Neural progenitor cell (in vitro differentiated cells): Measurements from ENCODE around the gene CACNA1C. TPM values are rescaled to one million over a fixed set of nuclear protein-coding genes. Genes with fewer than 3 reads are reported as not detected.
A peak's percentile ranks its signal among the peaks of the same experiment; 100 is the strongest.

Source experiments
- DNase-seq: peaks from one replicate; pipeline ENCODE4 v3.0.0-alpha.2; 2016; ENCODE audit warnings: low spot score
- H2AFZ ChIP-seq: fragments of 200-600 bp; sonication (generic); replicated peaks from 2 replicates; pipeline ENCODE4 v1.6.1; 2016; ENCODE audit warnings: antibody characterized with exemption
- H3F3A ChIP-seq: fragments of 200-600 bp; sonication (generic); 2 replicates; pipeline ENCODE4 v1.6.1; 2016; ENCODE audit warnings: antibody characterized with exemption, low read depth
- H3K27ac ChIP-seq: fragments of 200-600 bp; sonication (generic); 2 replicates; pipeline ENCODE4 v1.5.1; 2016; ENCODE audit warnings: mild to moderate bottlenecking
- H3K27me3 ChIP-seq: fragments of 200-600 bp; sonication (generic); 2 replicates; pipeline ENCODE4 v1.6.1; 2016; ENCODE audit warnings: mild to moderate bottlenecking, moderate library complexity
- H3K36me3 ChIP-seq: fragments of 200-600 bp; sonication (generic); 2 replicates; pipeline ENCODE4 v1.5.1; 2016
- H3K4me1 ChIP-seq: fragments of 200-600 bp; sonication (generic); 2 replicates; pipeline ENCODE4 v1.6.1; 2016; ENCODE audit warnings: mixed run types
- H3K4me2 ChIP-seq: fragments of 200-600 bp; sonication (generic); 2 replicates; pipeline ENCODE4 v1.6.1; 2016
- H3K4me3 ChIP-seq: fragments of 200-600 bp; sonication (generic); 2 replicates; pipeline ENCODE4 v1.5.1; 2016
- H3K79me2 ChIP-seq: fragments of 200-600 bp; sonication (generic); 2 replicates; pipeline ENCODE4 v1.6.1; 2016; ENCODE audit warnings: low read depth
- H3K9ac ChIP-seq: fragments of 200-600 bp; sonication (generic); 2 replicates; pipeline ENCODE4 v1.6.1; 2016
- H3K9me3 ChIP-seq: fragments of 200-600 bp; sonication (generic); 2 replicates; pipeline ENCODE4 v1.5.1; 2016; ENCODE audit warnings: low read depth
- H4K20me1 ChIP-seq: fragments of 200-600 bp; sonication (generic); 2 replicates; pipeline ENCODE4 v1.6.1; 2016; ENCODE audit warnings: low read depth
- H3K27ac Mint-ChIP-seq: 3 replicates; pipeline ENCODE4 v1.8.0; 2021; ENCODE audit warnings: mixed read lengths
- H3K27me3 Mint-ChIP-seq: 2 replicates; pipeline ENCODE4 v1.8.0; 2022; ENCODE audit warnings: low read depth, mild to moderate bottlenecking, inconsistent platforms, moderate library complexity, mixed read lengths; ENCODE audit not compliant: insufficient read depth
- H3K36me3 Mint-ChIP-seq: 3 replicates; pipeline ENCODE4 v1.8.0; 2021; ENCODE audit warnings: mixed read lengths
- H3K4me1 Mint-ChIP-seq: 3 replicates; pipeline ENCODE4 v1.8.0; 2021; ENCODE audit warnings: mixed read lengths
- H3K4me3 Mint-ChIP-seq: 3 replicates; pipeline ENCODE4 v1.8.0; 2021; ENCODE audit warnings: mild to moderate bottlenecking, moderate library complexity, mixed read lengths
- H3K9me3 Mint-ChIP-seq: 3 replicates; pipeline ENCODE4 v1.8.0; 2020; ENCODE audit warnings: mixed read lengths
- CTCF ChIP-seq: fragments of 200-600 bp; sonication (generic); IDR thresholded peaks from 2 replicates; pipeline ENCODE4 v1.5.1; 2017; ENCODE audit warnings: antibody characterized with exemption, mild to moderate bottlenecking
- EZH2 ChIP-seq: fragments of 200-600 bp; sonication (generic); IDR thresholded peaks from 2 replicates; pipeline ENCODE4 v1.6.1; 2017; ENCODE audit warnings: antibody characterized with exemption, mild to moderate bottlenecking, moderate library complexity
- EZH2phosphoT487 ChIP-seq: fragments of 200-600 bp; sonication (generic); IDR thresholded peaks from 2 replicates; pipeline ENCODE4 v1.6.1; 2017; ENCODE audit warnings: antibody characterized with exemption
- total RNA-seq: library from RNA; depleted of rRNA; stranded (reverse); fragments of >200 nt; gene quantifications from 2 replicates; pipeline ENCODE4 v1.2.3, GENCODE V29; 2015; ENCODE audit warnings: low replicate concordance

Gene CACNA1C
- total RNA-seq, 1 donor from 2014 or later: 2.7 TPM

DNA sequence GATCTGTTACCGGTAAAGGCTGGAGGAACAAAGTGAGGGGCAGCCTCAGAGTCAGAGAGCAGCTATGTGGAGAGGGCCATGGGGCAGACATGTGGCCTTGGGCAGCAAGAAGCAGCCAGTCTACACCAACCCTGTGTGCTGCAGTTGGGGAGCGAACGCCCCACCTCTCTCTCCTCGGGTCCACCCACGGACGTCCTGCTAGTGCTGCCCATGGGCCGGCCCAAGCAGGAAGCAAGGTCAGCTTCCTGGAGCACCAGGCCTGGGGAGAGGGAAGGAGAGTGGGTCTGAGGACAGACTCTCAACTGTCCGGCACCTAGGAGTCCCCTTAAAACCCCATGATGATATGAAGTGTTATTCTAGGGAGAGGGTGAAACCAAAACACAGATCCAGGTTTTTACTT, 487.2 kb downstream of the CACNA1C start:
- Histone ChIP-seq H2AFZ (no peak overlapping the region), H3K27ac (no peak overlapping the region), H3K4me3 (no peak overlapping the region), H3K9me3 (no peaks in the 10 kb centered on the region), H3K27me3 (no peaks in the 10 kb centered on the region), H3K79me2 (no peaks in the 10 kb centered on the region), H3F3A (no peaks in the 10 kb centered on the region), H3K9ac (no peak overlapping the region), H3K36me3 (no peaks in the 10 kb centered on the region), H3K4me1 (peaks cover 9% of the 10 kb centered on the region), H4K20me1 (no peaks in the 10 kb centered on the region), H3K4me2 (no peak overlapping the region)
- no peak for DNase-seq
- peaks cover 30% of the 10 kb centered on the region for H3K4me1 Mint-ChIP-seq
- H3K4me3 Mint-ChIP-seq: no peak overlapping the region
- H3K36me3 Mint-ChIP-seq: no peaks in the 10 kb centered on the region
- peaks cover 4% of the 10 kb centered on the region for H3K9me3 Mint-ChIP-seq
- TF ChIP-seq EZH2phosphoT487 (no peak), CTCF (no peak), EZH2 (no peak)
- peak overlapping the region; percentile 92 for H3K27ac Mint-ChIP-seq
- no peaks in the 10 kb centered on the region for H3K27me3 Mint-ChIP-seq

GRCh38 chr12:2540535-2540941, 487.8 kb downstream of the CACNA1C start:
- Histone ChIP-seq H3K36me3 (no peaks in the 10 kb centered on the region), H4K20me1 (no peaks in the 10 kb centered on the region), H3K4me1 (peaks cover 9% of the 10 kb centered on the region), H3K4me3 (no peak overlapping the region), H3K27ac (no peak overlapping the region), H3K27me3 (no peaks in the 10 kb centered on the region), H3K9ac (no peak overlapping the region), H2AFZ (no peak overlapping the region), H3K4me2 (no peak overlapping the region), H3K9me3 (no peaks in the 10 kb centered on the region), H3K79me2 (no peaks in the 10 kb centered on the region), H3F3A (no peaks in the 10 kb centered on the region)
- peaks cover 30% of the 10 kb centered on the region for H3K4me1 Mint-ChIP-seq
- peaks cover 4% of the 10 kb centered on the region for H3K9me3 Mint-ChIP-seq
- no peak for DNase-seq
- peak overlapping the region; percentile 92 for H3K27ac Mint-ChIP-seq
- TF ChIP-seq CTCF (no peak), EZH2phosphoT487 (no peak), EZH2 (no peak)
- H3K27me3 Mint-ChIP-seq: no peaks in the 10 kb centered on the region
- H3K4me3 Mint-ChIP-seq: no peak overlapping the region
- no peaks in the 10 kb centered on the region for H3K36me3 Mint-ChIP-seq

DNA sequence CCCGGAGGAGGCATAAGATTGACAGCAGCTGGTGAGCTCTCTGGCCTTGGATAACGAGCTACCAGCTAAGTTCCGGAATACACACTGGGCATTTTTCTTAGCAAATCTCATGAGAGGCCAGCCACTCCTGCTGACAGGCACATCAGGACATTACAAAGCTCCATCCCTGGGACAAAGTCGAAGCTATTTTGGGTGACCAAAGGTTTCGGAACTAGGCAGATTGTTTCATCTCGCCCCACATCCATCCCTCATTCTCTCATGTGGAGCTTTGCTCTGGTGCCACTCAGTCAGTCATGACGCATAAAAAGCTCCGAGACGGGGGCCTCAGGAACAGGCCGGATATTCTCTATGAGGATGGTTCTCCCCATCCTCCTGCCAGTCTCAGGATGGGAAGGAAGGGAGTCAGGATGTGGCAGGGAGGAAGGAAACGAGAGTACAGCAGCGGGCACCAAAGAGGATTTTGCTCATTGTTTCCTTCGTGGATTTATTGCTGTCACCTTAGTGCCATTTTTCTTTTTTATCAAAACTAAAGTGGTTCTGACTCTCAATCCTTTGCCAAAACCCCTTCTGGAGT, 488.9 kb downstream of the CACNA1C start:
- no peaks in the 10 kb centered on the region for H3K27me3 ChIP-seq
- no peak overlapping the region for H3K9ac ChIP-seq
- H3K4me2 ChIP-seq: no peak overlapping the region
- Mint-ChIP-seq H3K27me3 (no peaks in the 10 kb centered on the region), H3K4me1 (peaks cover 20% of the 10 kb centered on the region), H3K4me3 (peak overlapping the region; percentile 62), H3K27ac (no peak overlapping the region), H3K36me3 (no peaks in the 10 kb centered on the region), H3K9me3 (peaks cover 4% of the 10 kb centered on the region)
- no peak overlapping the region for H3K27ac ChIP-seq
- DNase-seq: no peak
- H3K36me3 ChIP-seq: no peaks in the 10 kb centered on the region
- H3K4me1 ChIP-seq: peaks cover 9% of the 10 kb centered on the region
- no peaks in the 10 kb centered on the region for H3K79me2 ChIP-seq
- TF ChIP-seq EZH2: no peak
- no peaks in the 10 kb centered on the region for H3F3A ChIP-seq
- H3K4me3 ChIP-seq: no peak overlapping the region
- H3K9me3 ChIP-seq: no peaks in the 10 kb centered on the region
- H2AFZ ChIP-seq: no peak overlapping the region
- H4K20me1 ChIP-seq: no peaks in the 10 kb centered on the region

DNA sequence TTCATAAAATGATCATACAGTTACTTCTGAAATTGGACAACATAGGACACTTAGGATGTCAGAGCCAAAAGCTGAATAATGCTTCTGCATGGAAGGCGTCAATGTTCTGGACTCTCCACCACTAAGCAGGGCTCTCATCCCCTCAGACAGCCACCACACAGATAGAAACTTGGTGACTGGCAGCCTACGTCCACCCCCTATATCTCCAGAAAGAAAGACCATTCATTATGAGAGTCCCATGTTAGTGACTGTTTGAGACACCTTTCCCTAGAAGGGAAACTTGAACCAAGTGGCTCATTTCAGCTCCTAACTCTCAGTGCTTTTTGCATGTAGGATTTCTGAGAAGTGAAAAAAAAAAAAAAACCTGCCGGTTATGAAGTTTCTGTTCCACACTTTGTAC, 491.0 kb downstream of the CACNA1C start:
- Histone ChIP-seq H3K79me2 (no peaks in the 10 kb centered on the region), H3K27me3 (no peaks in the 10 kb centered on the region), H3F3A (no peaks in the 10 kb centered on the region), H3K9me3 (no peaks in the 10 kb centered on the region), H3K36me3 (no peaks in the 10 kb centered on the region), H3K4me3 (no peak overlapping the region), H3K9ac (no peak overlapping the region), H2AFZ (no peak overlapping the region), H4K20me1 (no peaks in the 10 kb centered on the region), H3K4me2 (no peak overlapping the region), H3K4me1 (peaks cover 9% of the 10 kb centered on the region), H3K27ac (no peak overlapping the region)
- DNase-seq: no peak
- Mint-ChIP-seq H3K9me3 (peaks cover 4% of the 10 kb centered on the region), H3K27me3 (no peaks in the 10 kb centered on the region), H3K4me3 (no peak overlapping the region), H3K27ac (no peak overlapping the region), H3K4me1 (peaks cover 16% of the 10 kb centered on the region), H3K36me3 (no peaks in the 10 kb centered on the region)
- TF ChIP-seq CTCF: no peak
- TF ChIP-seq EZH2phosphoT487: no peak
- no peak for TF ChIP-seq EZH2
